Left colon (tissue), 2 donors: ENCODE measurements around the gene PTCD3. TPM values are rescaled to one million over a fixed set of nuclear protein-coding genes. Genes with fewer than 3 reads are reported as not detected.
A peak's percentile ranks its signal among the peaks of the same experiment; 100 is the strongest.

Experiments used
- ATAC-seq: fragments of 200-7000 bp; cut with Tn5 transposase; one replicate; pipeline ENCODE4 v1.9.1; 2020; ENCODE audit warnings: mild to moderate bottlenecking, moderate library complexity
- DNase-seq, 2 donors: peaks; one replicate each; pipeline ENCODE4 v3.0.0-alpha.2; 2020
- intact Hi-C, 2 donors: fragments of 100-400 bp; cut with DNase I in 1 of 2; cut with micrococcal nuclease in 1 of 2; formaldehyde crosslinking; loops; one replicate each; pipeline versions ENCODE4 v1.11.2 to v1.14.0; 2022; cut with DNase I, micrococcal nuclease
- total RNA-seq, 2 donors: library from RNA; stranded (reverse); fragmentation: NEBNext Ultra II Directional; extraction: Animal tissue kit (Norgen Biotek cat#: 25700); gene quantifications; one replicate each; pipeline ENCODE4 v1.2.1, GENCODE V29; 2021
- donor health status: DM: no; HTN: no; CAD: no.
- donor health status: DM: yes; HTN: yes; CAD: no.

The PTCD3 gene
- total RNA-seq, 2 donors from 2014 or later: 73.8 to 101 TPM

- intact Hi-C loops: loop anchor here (2.0 to 5.0 kb wide), 2 partner anchors 251 to 253 kb away; no protein-coding TSS in a partner anchor
- DNase-seq (peak; percentile 84 to 92), ATAC-seq (peak; percentile 91)
These were observed 25.8 kb upstream of the PTCD3 start for GRCh38 chr2:86079981-86080911.

DNA sequence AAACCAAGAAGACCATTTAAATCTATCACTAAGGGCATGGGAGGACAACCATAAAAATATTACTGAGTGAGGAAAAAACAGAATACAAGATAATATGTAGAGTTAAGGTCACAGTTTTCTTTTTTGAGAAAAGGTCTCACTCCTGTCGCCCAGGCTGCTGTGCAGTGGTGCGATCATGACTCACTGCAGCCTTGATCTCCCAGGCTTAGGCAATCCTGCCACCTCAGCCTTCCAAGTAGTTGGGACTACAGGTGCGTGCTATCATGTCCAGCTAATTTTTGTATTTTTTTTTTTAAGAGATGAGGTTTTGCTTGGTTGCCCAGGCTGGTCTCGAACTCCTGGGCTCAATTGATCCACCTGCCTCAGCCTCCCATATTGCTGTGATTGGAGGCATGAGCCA, 24.3 kb upstream of the PTCD3 start:
- DNase-seq (no peak), ATAC-seq (no peak)
- intact Hi-C loops: loop anchor here (2.0 to 5.0 kb wide), 2 partner anchors 253 to 254 kb away; no protein-coding TSS in a partner anchor

DNA sequence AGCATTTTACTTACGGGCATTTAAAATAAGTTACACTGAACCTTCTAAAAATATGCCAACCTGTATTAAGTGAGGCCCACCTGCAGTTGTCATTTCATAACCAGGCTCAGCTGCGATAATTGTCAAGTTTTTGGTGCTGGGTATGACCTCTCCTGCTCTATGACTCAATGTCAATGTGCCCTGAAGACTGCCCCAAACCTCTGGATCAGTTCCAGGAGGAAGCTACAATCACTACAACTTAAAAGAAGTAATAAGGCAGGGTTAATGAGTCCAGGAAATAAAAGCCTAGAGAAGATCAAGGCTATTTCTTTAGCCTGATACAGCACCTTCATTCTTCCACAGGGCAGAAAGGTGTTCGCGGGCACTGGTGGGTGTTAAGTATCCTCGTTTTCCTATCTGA, 23.3 kb upstream of the PTCD3 start:
- intact Hi-C loops: loop anchor here in 1 of 2 donors (5.0 kb wide), 1 partner anchor 255 kb away; no protein-coding TSS in a partner anchor
- ATAC-seq: no peak
- no peak for DNase-seq

DNA sequence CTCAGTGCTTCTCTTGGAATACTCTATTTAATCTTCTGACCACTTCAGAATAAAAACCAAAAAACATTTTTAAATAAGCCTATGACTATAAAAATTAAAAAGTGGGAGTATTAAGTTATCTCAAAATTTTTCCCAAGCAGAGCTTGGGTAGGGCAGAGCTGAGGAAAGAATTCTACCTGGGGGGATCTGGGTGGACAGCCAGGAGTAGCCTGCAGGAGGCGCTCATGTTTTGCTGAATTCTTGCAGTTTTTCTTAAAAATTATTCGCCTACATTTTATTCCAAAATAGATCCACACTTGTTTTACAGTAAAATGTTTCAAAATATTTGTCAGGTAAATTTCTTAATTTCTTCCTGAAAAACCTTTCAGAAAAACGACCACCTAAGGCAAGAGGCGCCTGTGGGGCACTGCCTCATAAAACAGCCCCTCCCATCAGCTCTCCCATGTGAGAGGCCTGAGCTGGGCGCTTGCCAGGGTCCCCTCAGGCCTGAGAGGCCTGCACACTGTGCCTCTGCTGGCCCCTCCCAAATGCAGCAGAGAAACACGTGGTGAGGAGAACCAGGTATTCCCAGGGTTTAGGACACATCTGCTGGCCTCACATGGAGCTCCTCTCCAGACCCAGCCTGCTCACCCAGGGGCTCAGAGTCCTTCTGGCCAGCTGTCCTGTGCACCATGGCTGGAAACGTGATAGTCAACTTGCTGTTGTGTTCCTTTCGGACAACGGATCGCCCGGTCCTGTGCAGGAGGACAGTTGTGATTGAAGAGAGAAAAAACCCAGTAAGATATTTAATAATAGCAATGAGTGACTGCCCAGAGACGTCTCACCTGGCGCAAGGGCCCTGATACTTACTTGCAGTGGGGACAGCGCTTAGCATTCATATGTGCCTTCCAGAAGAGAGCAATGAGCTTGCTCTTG, 17.8 kb upstream of the PTCD3 start:
- ATAC-seq: no peak
- no peak for DNase-seq
- intact Hi-C loops: no loop called here

DNA sequence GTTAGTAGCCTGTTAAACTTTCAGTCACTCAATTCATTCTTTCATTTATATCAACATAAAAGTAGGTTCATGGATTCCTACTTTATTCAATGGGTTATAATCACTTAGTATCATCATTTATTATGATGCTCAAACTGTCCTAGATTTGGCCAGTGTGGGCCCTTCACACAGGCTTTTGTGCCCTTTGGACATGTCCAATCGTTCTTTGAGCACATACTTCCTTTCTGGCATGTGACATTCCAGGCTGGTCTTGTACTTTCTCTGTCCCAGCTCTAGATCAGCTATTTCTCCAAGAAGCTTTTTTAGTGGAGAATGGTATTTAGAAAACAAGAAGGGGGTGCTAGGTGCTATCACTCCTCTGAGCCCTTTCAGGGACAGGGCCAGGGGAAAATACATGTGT, 11.8 kb upstream of the PTCD3 start:
- intact Hi-C loops: no loop called here
- ATAC-seq: no peak
- no peak for DNase-seq

- DNase-seq (no peak), ATAC-seq (no peak)
- intact Hi-C loops: no loop called here
These were observed 8.7 kb upstream of the PTCD3 start for GRCh38 chr2:86097114-86097896.

DNA sequence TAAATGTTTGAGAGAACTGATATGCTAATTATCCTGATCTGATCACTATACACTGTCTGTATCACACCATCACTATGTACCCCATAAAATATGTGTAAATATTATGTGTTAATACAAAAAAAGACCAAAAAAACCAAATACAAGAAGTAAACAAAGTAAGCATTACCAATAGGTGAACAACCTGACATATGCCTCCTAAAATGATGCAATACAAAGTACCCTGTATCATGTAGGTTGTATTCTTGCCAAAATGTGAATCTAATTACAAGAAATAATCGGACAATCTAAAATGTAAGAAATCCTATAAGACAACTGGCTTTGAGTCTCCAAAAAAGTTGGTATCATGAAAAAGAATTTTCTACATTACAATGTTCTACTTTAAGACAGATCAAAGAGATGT, 8.1 kb upstream of the PTCD3 start:
- DNase-seq: no peak
- no peak for ATAC-seq
- intact Hi-C loops: no loop called here

GRCh38 chr2:86102157-86102556, 3.9 kb upstream of the PTCD3 start:
- DNase-seq: no peak
- intact Hi-C loops: no loop called here
- no peak for ATAC-seq

DNA sequence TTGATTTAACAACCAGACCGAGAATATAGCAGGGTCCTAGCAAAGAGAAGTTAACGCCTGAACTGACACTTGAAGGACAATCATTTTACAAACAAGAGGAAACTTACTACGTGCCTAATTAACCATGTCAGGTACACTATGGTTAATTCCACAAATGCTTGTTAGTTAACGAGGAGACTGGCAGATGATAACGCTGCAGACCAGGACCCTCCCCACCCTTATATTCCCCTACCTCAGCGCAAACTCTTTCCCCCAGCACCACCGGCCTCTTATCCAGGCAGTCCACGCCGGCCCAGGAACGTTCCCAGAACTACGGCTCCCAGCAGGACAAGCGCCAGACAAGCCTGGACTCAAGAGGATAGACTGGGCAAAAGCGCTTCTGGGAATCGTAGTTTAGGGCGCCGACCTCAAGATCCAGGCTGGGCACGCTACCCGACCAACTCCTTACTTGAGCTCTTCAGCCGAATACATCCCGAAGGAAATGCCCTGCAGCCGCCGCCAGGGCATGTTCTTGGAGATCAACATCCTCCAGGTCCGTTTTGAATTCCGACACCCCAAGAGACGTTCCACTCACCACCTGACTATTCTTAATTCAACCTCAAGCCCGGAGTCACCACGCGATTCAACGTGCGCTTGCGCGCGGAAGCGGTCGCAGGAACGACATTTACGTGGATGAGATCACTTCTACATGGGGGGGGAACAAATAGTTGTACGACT, 625 bp upstream of the PTCD3 start, which contains the start of gene POLR1A:
Gene POLR1A, minus strand, starts transcription at position 635 of the 717 bp plus-strand sequence. Its CDS starts 110 bp downstream, at position 525.
- ATAC-seq: peak; percentile 90
- peak; percentile 88 to 91 for DNase-seq
- intact Hi-C loops: no loop called here

- no peak for DNase-seq
- intact Hi-C loops: no loop called here
- ATAC-seq: no peak
These were observed 996 bp downstream of the PTCD3 start for GRCh38 chr2:86107031-86107430.

- ATAC-seq: no peak
- intact Hi-C loops: no loop called here
- no peak for DNase-seq
These were observed 12.1 kb downstream of the PTCD3 start for GRCh38 chr2:86118130-86118529.

DNA sequence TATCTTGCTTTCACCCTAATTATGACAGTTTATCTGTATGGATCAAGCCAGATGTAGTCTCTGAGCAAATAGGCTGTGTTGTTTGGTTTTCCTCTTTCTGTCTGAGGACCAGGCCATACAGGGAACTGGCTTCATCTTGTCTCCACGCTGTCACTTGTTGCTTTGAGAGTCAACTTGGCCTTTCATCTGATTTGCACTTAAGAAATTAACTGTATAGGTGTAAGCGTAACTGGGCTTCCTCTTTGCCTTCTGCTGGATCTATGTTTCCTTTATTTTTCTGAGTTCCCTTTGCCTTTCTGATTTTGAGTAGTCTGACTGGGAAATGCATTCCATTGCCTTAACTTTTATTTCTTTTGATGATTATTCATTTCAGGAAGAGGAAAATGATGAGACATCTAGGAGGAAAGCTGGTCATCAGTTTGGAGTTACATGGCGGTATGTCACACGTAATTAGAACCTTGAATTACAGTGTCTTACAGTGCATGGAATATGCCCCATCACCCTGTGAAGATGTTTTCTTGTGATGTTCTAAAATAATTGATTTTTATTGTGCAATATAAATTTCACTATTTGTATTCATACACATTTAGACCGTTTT, 17.4 kb downstream of the PTCD3 start:
- intact Hi-C loops: no loop called here
- no peak for ATAC-seq
- DNase-seq: no peak

GRCh38 chr2:86124683-86125082, 18.6 kb downstream of the PTCD3 start:
- intact Hi-C loops: no loop called here
- peak; percentile 35 for ATAC-seq
- DNase-seq: no peak

GRCh38 chr2:86134709-86135108, 28.7 kb downstream of the PTCD3 start:
- ATAC-seq (no peak), DNase-seq (no peak)
- intact Hi-C loops: no loop called here

DNA sequence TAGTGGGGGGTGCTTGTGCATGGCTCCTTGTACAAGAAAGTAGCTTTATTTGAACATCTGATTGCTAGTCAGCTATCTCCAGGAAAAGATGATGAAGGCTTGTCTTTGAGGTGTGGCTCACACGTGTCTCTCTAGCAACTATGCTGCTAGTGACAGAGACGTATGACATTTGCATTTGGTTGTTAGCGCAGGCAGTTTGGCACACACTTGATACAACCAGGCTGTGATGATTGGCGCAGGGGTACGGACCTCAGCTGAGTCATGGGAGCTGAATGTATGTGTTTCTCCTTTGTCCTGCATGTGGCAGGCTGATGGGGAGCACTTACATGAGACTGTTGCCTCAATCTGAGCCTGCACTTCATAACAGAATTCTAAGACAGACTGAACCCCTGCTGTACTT, 29.6 kb downstream of the PTCD3 start:
- DNase-seq (no peak), ATAC-seq (no peak)
- intact Hi-C loops: no loop called here

DNA sequence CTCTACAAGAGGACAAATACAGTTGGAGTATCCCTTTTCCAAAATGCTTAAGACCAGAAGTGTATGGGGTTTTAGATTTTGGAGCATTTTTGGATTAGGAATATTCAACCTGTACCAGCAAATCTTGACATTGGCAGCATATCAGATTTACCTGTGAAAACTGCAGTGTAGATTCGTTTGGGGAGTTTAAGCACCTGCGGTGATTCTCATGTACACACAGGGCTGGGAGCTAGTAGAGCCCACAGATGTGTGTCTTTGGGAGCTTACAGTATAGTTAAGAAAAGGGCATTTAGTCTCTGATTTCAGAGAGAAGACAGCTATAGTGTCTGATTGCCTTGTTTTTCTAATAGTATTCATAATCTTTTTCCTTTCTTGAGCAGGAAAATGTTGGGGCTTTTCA, 30.1 kb downstream of the PTCD3 start:
- no peak for DNase-seq
- intact Hi-C loops: no loop called here
- no peak for ATAC-seq

- no peak for DNase-seq
- intact Hi-C loops: no loop called here
- ATAC-seq: no peak
These were observed 32.9 kb downstream of the PTCD3 start for GRCh38 chr2:86138736-86139625.
